ENCODE data around the gene ARID1B. TPM values are rescaled to one million over a fixed set of nuclear protein-coding genes. Genes with fewer than 3 reads are reported as not detected.

The ARID1B gene
- total and polyA plus RNA-seq, 4 donors, result 7.0 to 49.0 (median 24.2) TPM

- Histone ChIP-seq H3K36me3 (ENCODE audit: control insufficient read depth in 4 of 4, insufficient read depth in 3 of 4, low read depth in 1 of 4, low read length in 3 of 4) (no peaks in the 10 kb centered on the region), H3K4me1 (ENCODE audit: control insufficient read depth in 4 of 4, insufficient read depth in 4 of 4, low read length in 3 of 4) (peaks cover 3 to 30% (median 18%) of the 10 kb centered on the region in 4 donors), H3K27ac (ENCODE audit: low read depth in 1 of 2, low read length in 2 of 2) (peak overlapping the region; percentile 78 to 91), H3K27me3 (ENCODE audit: control insufficient read depth in 4 of 4, insufficient read depth in 4 of 4, low read length in 3 of 4) (no peaks in the 10 kb centered on the region), H3K4me3 (ENCODE audit: low read depth in 1 of 3, low read length in 3 of 3) (peak overlapping the region; percentile 1 to 71 (median 55)), H3K9ac (ENCODE audit: low read depth in 1 of 2, low read length in 2 of 2) (peak overlapping the region; percentile 36 to 68), H3K9me3 (ENCODE audit: control insufficient read depth in 4 of 4, low read length in 3 of 4) (no peaks in the 10 kb centered on the region)
- 34% methylated on average over 10 of the region's 10 CpGs for WGBS
- no peak for DNase-seq (ENCODE audit: low spot score)
- TF ChIP-seq JUND (IDR thresholded peaks at IDR 0.05) (peak; percentile 31 to 34), CTCF (IDR thresholded peaks at IDR 0.05; ENCODE audit: low read depth, low read length, missing input control) (no peak), RAD21 (IDR thresholded peaks at IDR 0.05) (peak; percentile 38 to 41), RXRA (IDR thresholded peaks at IDR 0.05) (peak; percentile 37 to 68), ZBTB33 (IDR thresholded peaks at IDR 0.05) (peak; percentile 22), HNF4A (conservative IDR thresholded peaks at IDR 0.05) (peak; percentile 53 to 54), TAF1 (conservative IDR thresholded peaks at IDR 0.05) (no peak), YY1 (IDR thresholded peaks at IDR 0.05) (peak; percentile 58), FOXA1 (IDR thresholded peaks at IDR 0.05) (no peak), HNF4G (IDR thresholded peaks at IDR 0.05) (no peak), SP1 (IDR thresholded peaks at IDR 0.05) (peak; percentile 39), FOXA2 (IDR thresholded peaks at IDR 0.05) (peak; percentile 65), EGR1 (IDR thresholded peaks at IDR 0.05; ENCODE audit: low read depth in 2 of 2) (no peak), NR2F2 (IDR thresholded peaks at IDR 0.05) (no peak), GABPA (IDR thresholded peaks at IDR 0.05 in 1 of 2, conservative IDR thresholded peaks at IDR 0.05 in 1 of 2) (no peak)
- TF ChIP-seq, protein P1, sequence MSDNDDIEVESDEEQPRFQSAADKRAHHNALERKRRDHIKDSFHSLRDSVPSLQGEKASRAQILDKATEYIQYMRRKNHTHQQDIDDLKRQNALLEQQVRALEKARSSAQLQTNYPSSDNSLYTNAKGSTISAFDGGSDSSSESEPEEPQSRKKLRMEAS (IDR thresholded peaks at IDR 0.05), result peak; percentile 65
- TF ChIP-seq, protein P2, sequence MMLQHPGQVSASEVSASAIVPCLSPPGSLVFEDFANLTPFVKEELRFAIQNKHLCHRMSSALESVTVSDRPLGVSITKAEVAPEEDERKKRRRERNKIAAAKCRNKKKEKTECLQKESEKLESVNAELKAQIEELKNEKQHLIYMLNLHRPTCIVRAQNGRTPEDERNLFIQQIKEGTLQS (IDR thresholded peaks at IDR 0.05), result no peak
- TF ChIP-seq, protein P3, sequence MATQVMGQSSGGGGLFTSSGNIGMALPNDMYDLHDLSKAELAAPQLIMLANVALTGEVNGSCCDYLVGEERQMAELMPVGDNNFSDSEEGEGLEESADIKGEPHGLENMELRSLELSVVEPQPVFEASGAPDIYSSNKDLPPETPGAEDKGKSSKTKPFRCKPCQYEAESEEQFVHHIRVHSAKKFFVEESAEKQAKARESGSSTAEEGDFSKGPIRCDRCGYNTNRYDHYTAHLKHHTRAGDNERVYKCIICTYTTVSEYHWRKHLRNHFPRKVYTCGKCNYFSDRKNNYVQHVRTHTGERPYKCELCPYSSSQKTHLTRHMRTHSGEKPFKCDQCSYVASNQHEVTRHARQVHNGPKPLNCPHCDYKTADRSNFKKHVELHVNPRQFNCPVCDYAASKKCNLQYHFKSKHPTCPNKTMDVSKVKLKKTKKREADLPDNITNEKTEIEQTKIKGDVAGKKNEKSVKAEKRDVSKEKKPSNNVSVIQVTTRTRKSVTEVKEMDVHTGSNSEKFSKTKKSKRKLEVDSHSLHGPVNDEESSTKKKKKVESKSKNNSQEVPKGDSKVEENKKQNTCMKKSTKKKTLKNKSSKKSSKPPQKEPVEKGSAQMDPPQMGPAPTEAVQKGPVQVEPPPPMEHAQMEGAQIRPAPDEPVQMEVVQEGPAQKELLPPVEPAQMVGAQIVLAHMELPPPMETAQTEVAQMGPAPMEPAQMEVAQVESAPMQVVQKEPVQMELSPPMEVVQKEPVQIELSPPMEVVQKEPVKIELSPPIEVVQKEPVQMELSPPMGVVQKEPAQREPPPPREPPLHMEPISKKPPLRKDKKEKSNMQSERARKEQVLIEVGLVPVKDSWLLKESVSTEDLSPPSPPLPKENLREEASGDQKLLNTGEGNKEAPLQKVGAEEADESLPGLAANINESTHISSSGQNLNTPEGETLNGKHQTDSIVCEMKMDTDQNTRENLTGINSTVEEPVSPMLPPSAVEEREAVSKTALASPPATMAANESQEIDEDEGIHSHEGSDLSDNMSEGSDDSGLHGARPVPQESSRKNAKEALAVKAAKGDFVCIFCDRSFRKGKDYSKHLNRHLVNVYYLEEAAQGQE (IDR thresholded peaks at IDR 0.05), result peak; percentile 65
These were observed 186.8 kb downstream of the ARID1B start for GRCh38 chr6:156963712-156964700.

Measured in liver (tissue), 9 donors.